DMS 273 (cell line): ENCODE data around the gene PNPLA1.

Experiments
- DNase-seq: peaks from one replicate; lab custom pipeline; 2025; ENCODE audit not compliant: unreplicated experiment; lab: John Stamatoyannopoulos, UW

PNPLA1 gene

GRCh38 chr6:36314221-36315014 lies 44.6 kb downstream of the PNPLA1 start:
- DNase-seq, result peak; percentile 39

- DNase-seq, result no peak
Observed at GRCh38 chr6:36315921-36316320, 46.1 kb downstream of the PNPLA1 start.

- DNase-seq, result no peak
Observed at GRCh38 chr6:36317623-36318022, 47.8 kb downstream of the PNPLA1 start.

- no peak for DNase-seq
Observed at GRCh38 chr6:36318690-36319435, 49.0 kb downstream of the PNPLA1 start.

GRCh38 chr6:36319436-36319762 lies 49.5 kb downstream of the PNPLA1 start:
- peak; percentile 88 for DNase-seq

GRCh38 chr6:36319821-36320220 lies 50.0 kb downstream of the PNPLA1 start:
- DNase-seq, result no peak

- no peak for DNase-seq
Observed at GRCh38 chr6:36320475-36320874, 50.6 kb downstream of the PNPLA1 start.

GRCh38 chr6:36322591-36322990 lies 52.7 kb downstream of the PNPLA1 start:
- DNase-seq, result no peak

- peak; percentile 49 for DNase-seq
Observed at GRCh38 chr6:36323062-36323461, 53.2 kb downstream of the PNPLA1 start.

GRCh38 chr6:36324191-36324590 lies 54.3 kb downstream of the PNPLA1 start:
- no peak for DNase-seq

- DNase-seq, result no peak
Observed at GRCh38 chr6:36324715-36325114, 54.9 kb downstream of the PNPLA1 start.

GRCh38 chr6:36326356-36326995 lies 56.6 kb downstream of the PNPLA1 start:
- peak; percentile 74 for DNase-seq

- DNase-seq, result no peak
Observed at GRCh38 chr6:36327226-36327918, 57.5 kb downstream of the PNPLA1 start.

GRCh38 chr6:36327919-36328236 lies 58.0 kb downstream of the PNPLA1 start:
- no peak for DNase-seq

- DNase-seq, result no peak
Observed at GRCh38 chr6:36328600-36328999, 58.7 kb downstream of the PNPLA1 start.

GRCh38 chr6:36329798-36330291 lies 60.0 kb downstream of the PNPLA1 start:
- peak; percentile 28 for DNase-seq

GRCh38 chr6:36330366-36330765 lies 60.5 kb downstream of the PNPLA1 start:
- no peak for DNase-seq

- DNase-seq, result no peak
Observed at GRCh38 chr6:36331381-36331780, 61.5 kb downstream of the PNPLA1 start.

- no peak for DNase-seq
Observed at GRCh38 chr6:36333171-36333895, 63.5 kb downstream of the PNPLA1 start.

GRCh38 chr6:36333931-36334725 lies 64.3 kb downstream of the PNPLA1 start:
- no peak for DNase-seq
